Glomerular visceral epithelial cell (primary cell): ENCODE data around the gene CDH5.

Experiments
- DNase-seq: peaks from one replicate; pipeline ENCODE4 v3.0.0-alpha.2; 2016; ENCODE audit errors: extremely low spot score

The CDH5 gene

GRCh38 chr16:66416136-66416535, 49.6 kb downstream of the CDH5 start:
- DNase-seq, result no peak

- no peak for DNase-seq
Observed at GRCh38 chr16:66416939-66417700, 50.6 kb downstream of the CDH5 start.

GRCh38 chr16:66418165-66418962, 51.9 kb downstream of the CDH5 start:
- DNase-seq, result no peak

GRCh38 chr16:66419527-66419926, 53.0 kb downstream of the CDH5 start:
- DNase-seq, result no peak

GRCh38 chr16:66420396-66420795, 53.9 kb downstream of the CDH5 start:
- no peak for DNase-seq

- no peak for DNase-seq
Observed at GRCh38 chr16:66421891-66422290, 55.4 kb downstream of the CDH5 start.

- no peak for DNase-seq
Observed at GRCh38 chr16:66422366-66422765, 55.9 kb downstream of the CDH5 start.

GRCh38 chr16:66423177-66423576, 56.7 kb downstream of the CDH5 start:
- no peak for DNase-seq

GRCh38 chr16:66425651-66426050, 59.2 kb downstream of the CDH5 start:
- DNase-seq, result no peak

GRCh38 chr16:66426112-66427035, 59.9 kb downstream of the CDH5 start:
- DNase-seq, result no peak

- peak; percentile 41 for DNase-seq
Observed at GRCh38 chr16:66427036-66427860, 60.8 kb downstream of the CDH5 start, which contains the start of gene BEAN1. BEAN1 (plus strand) TSS chr16:66427295; CDS start chr16:66437677, 10,382 bp downstream.

GRCh38 chr16:66427871-66428681, 61.6 kb downstream of the CDH5 start:
- no peak for DNase-seq

- no peak for DNase-seq
Observed at GRCh38 chr16:66428682-66429251, 62.3 kb downstream of the CDH5 start.

- DNase-seq, result no peak
Observed at GRCh38 chr16:66429290-66429962, 62.9 kb downstream of the CDH5 start.

GRCh38 chr16:66430214-66430613, 63.7 kb downstream of the CDH5 start:
- no peak for DNase-seq

GRCh38 chr16:66431760-66432159, 65.3 kb downstream of the CDH5 start:
- DNase-seq, result no peak

GRCh38 chr16:66432429-66432828, 65.9 kb downstream of the CDH5 start:
- no peak for DNase-seq

GRCh38 chr16:66434619-66435430, 68.3 kb downstream of the CDH5 start:
- no peak for DNase-seq
